Measurements from ENCODE around the gene KRT24.

The KRT24 gene

GRCh38 chr17:40718930-40719329, 15.4 kb upstream of the KRT24 start:
- H3K79me2 ChIP-seq (ENCODE audit: low read length), result no peaks in the 10 kb centered on the region
- H2AFZ ChIP-seq (ENCODE audit: low read length), result no peak overlapping the region
- no peak overlapping the region for H3K9ac ChIP-seq (ENCODE audit: low read length)
- TF ChIP-seq EZH2 (optimal IDR thresholded peaks at IDR 0.05; ENCODE audit: low read depth, low read length) (no peak), EZH2phosphoT487 (IDR thresholded peaks at IDR 0.05; ENCODE audit: low read length) (no peak), CTCF (IDR thresholded peaks at IDR 0.05; ENCODE audit: low read length) (no peak)
- H3K27ac ChIP-seq (ENCODE audit: low read length), result no peak overlapping the region
- H3K9me2 ChIP-seq (replicated peaks; ENCODE audit: insufficient read depth, low read length), result no peaks in the 10 kb centered on the region
- no peaks in the 10 kb centered on the region for H4K20me1 ChIP-seq (ENCODE audit: insufficient read depth, low read length)
- no peaks in the 10 kb centered on the region for H3K4me1 ChIP-seq (ENCODE audit: low read length)
- no peaks in the 10 kb centered on the region for H3K36me3 ChIP-seq (replicated peaks; ENCODE audit: insufficient read depth, low read length)
- DNase-seq, result no peak
- H3K4me2 ChIP-seq (ENCODE audit: low read depth, low read length), result no peak overlapping the region
- H3K4me3 ChIP-seq (ENCODE audit: low read length), result no peak overlapping the region
- H3K9me3 ChIP-seq (replicated peaks; ENCODE audit: insufficient read depth, low read length), result no peaks in the 10 kb centered on the region
- no peaks in the 10 kb centered on the region for H3F3A ChIP-seq (ENCODE audit: insufficient read depth, low read length)
- H3K27me3 ChIP-seq (replicated peaks; ENCODE audit: insufficient read depth, low read length), result no peaks in the 10 kb centered on the region

- no peak overlapping the region for H3K4me3 ChIP-seq (ENCODE audit: low read length)
- no peaks in the 10 kb centered on the region for H3K36me3 ChIP-seq (replicated peaks; ENCODE audit: insufficient read depth, low read length)
- no peak for DNase-seq
- H2AFZ ChIP-seq (ENCODE audit: low read length), result no peak overlapping the region
- no peak overlapping the region for H3K4me2 ChIP-seq (ENCODE audit: low read depth, low read length)
- no peaks in the 10 kb centered on the region for H3K9me3 ChIP-seq (replicated peaks; ENCODE audit: insufficient read depth, low read length)
- H3K4me1 ChIP-seq (ENCODE audit: low read length), result no peaks in the 10 kb centered on the region
- no peaks in the 10 kb centered on the region for H3F3A ChIP-seq (ENCODE audit: insufficient read depth, low read length)
- H3K27me3 ChIP-seq (replicated peaks; ENCODE audit: insufficient read depth, low read length), result no peaks in the 10 kb centered on the region
- H3K79me2 ChIP-seq (ENCODE audit: low read length), result no peaks in the 10 kb centered on the region
- H4K20me1 ChIP-seq (ENCODE audit: insufficient read depth, low read length), result no peaks in the 10 kb centered on the region
- TF ChIP-seq EZH2phosphoT487 (IDR thresholded peaks at IDR 0.05; ENCODE audit: low read length), result no peak
- TF ChIP-seq CTCF (IDR thresholded peaks at IDR 0.05; ENCODE audit: low read length), result no peak
- TF ChIP-seq EZH2 (optimal IDR thresholded peaks at IDR 0.05; ENCODE audit: low read depth, low read length), result no peak
- no peaks in the 10 kb centered on the region for H3K9me2 ChIP-seq (replicated peaks; ENCODE audit: insufficient read depth, low read length)
- no peak overlapping the region for H3K9ac ChIP-seq (ENCODE audit: low read length)
- no peak overlapping the region for H3K27ac ChIP-seq (ENCODE audit: low read length)
Observed at GRCh38 chr17:40717776-40718175, 14.2 kb upstream of the KRT24 start.

GRCh38 chr17:40714473-40714872, 10.9 kb upstream of the KRT24 start:
- DNase-seq, result no peak
- no peak overlapping the region for H3K4me3 ChIP-seq (ENCODE audit: low read length)
- TF ChIP-seq CTCF (IDR thresholded peaks at IDR 0.05; ENCODE audit: low read length) (no peak), EZH2 (optimal IDR thresholded peaks at IDR 0.05; ENCODE audit: low read depth, low read length) (no peak), EZH2phosphoT487 (IDR thresholded peaks at IDR 0.05; ENCODE audit: low read length) (no peak)
- H3K79me2 ChIP-seq (ENCODE audit: low read length), result no peaks in the 10 kb centered on the region
- H3K9me2 ChIP-seq (replicated peaks; ENCODE audit: insufficient read depth, low read length), result no peaks in the 10 kb centered on the region
- no peaks in the 10 kb centered on the region for H4K20me1 ChIP-seq (ENCODE audit: insufficient read depth, low read length)
- no peaks in the 10 kb centered on the region for H3K4me1 ChIP-seq (ENCODE audit: low read length)
- H3K27ac ChIP-seq (ENCODE audit: low read length), result no peak overlapping the region
- no peak overlapping the region for H3K9ac ChIP-seq (ENCODE audit: low read length)
- no peak overlapping the region for H2AFZ ChIP-seq (ENCODE audit: low read length)
- no peak overlapping the region for H3K4me2 ChIP-seq (ENCODE audit: low read depth, low read length)
- no peaks in the 10 kb centered on the region for H3K36me3 ChIP-seq (replicated peaks; ENCODE audit: insufficient read depth, low read length)
- H3K27me3 ChIP-seq (replicated peaks; ENCODE audit: insufficient read depth, low read length), result no peaks in the 10 kb centered on the region
- H3K9me3 ChIP-seq (replicated peaks; ENCODE audit: insufficient read depth, low read length), result no peaks in the 10 kb centered on the region
- H3F3A ChIP-seq (ENCODE audit: insufficient read depth, low read length), result no peaks in the 10 kb centered on the region
